SU-DHL-6 (cell line): Measurements from ENCODE around the gene CHP1.

Experiments used
- CTCF ChIP-seq: fragments of 200-600 bp; sonication (generic); IDR thresholded peaks from one replicate; pipeline ENCODE4 v1.5.1; 2017; ENCODE audit warnings: antibody characterized with exemption, mild to moderate bottlenecking, low read length, moderate library complexity; ENCODE audit not compliant: insufficient read depth, poor library complexity, severe bottlenecking
- EZH2phosphoT487 ChIP-seq: fragments of 200-600 bp; sonication (generic), shearing (Covaris generic); conservative IDR thresholded peaks from 2 replicates; pipeline ENCODE4 v1.6.1; 2018; ENCODE audit warnings: mild to moderate bottlenecking, antibody characterized with exemption, low read length, moderate library complexity, mixed read lengths

- TF ChIP-seq CTCF (no peak), EZH2phosphoT487 (no peak)
Observed at GRCh38 chr15:41256577-41257038, 25.5 kb downstream of the CHP1 start.
